GM10248 (cell line): Measurements from ENCODE around the gene PLA2G6.

ENCODE experiments used
- CTCF ChIA-PET: fragments of 300-600 bp; sonication (Branson Sonifier 250); formaldehyde crosslinking; extraction: SDS; loops from one replicate; lab custom pipeline; 2021; ENCODE audit warnings: antibody characterized with exemption; lab: Yijun Ruan, JAX
- POLR2A ChIA-PET: fragments of 350-650 bp; sonication (Branson Sonifier 250); formaldehyde crosslinking; extraction: SDS; loops from one replicate; lab custom pipeline; 2020; ENCODE audit warnings: antibody characterized with exemption; lab: Yijun Ruan, JAX
- DNase-seq: peaks from one replicate; pipeline ENCODE4 v3.0.0; 2012; ENCODE audit errors: extremely low spot score
- TF ChIP-seq, protein P1 (sequence below): IDR thresholded peaks from 2 replicates; pipeline ENCODE4 v1.5.1; 2012; ENCODE audit warnings: mild to moderate bottlenecking, low read depth; ENCODE audit errors: extremely low read depth, missing control alignments, control extremely low read depth

The PLA2G6 gene

DNA sequence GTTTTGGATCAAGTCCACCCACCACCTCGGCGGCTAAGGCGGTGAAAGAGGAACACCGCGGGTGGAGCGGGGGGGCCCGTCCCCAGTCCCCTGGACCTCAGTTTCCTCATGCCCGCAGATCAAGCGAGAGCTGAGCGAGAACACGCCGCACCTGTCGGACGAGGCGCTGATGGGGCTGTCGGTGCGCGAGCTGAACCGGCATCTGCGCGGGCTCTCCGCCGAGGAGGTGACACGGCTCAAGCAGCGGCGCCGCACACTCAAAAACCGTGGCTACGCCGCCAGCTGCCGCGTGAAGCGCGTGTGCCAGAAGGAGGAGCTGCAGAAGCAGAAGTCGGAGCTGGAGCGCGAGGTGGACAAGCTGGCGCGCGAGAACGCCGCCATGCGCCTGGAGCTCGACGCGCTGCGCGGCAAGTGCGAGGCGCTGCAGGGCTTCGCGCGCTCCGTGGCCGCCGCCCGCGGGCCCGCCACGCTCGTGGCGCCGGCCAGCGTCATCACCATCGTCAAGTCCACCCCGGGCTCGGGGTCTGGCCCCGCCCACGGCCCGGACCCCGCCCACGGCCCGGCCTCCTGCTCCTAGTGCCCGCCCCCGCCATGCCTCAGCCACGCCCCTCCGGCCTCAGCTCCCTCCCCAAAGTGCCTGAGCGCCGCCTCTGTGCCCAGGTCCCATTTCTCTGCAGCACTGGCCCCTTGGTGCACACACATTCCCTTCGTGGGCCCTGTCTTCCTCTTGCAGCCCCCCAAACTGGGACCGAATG lies 32.8 kb upstream of the PLA2G6 start:
- DNase-seq = peak; percentile 79
- POLR2A ChIA-PET = no interaction called here
- TF ChIP-seq, protein P1, sequence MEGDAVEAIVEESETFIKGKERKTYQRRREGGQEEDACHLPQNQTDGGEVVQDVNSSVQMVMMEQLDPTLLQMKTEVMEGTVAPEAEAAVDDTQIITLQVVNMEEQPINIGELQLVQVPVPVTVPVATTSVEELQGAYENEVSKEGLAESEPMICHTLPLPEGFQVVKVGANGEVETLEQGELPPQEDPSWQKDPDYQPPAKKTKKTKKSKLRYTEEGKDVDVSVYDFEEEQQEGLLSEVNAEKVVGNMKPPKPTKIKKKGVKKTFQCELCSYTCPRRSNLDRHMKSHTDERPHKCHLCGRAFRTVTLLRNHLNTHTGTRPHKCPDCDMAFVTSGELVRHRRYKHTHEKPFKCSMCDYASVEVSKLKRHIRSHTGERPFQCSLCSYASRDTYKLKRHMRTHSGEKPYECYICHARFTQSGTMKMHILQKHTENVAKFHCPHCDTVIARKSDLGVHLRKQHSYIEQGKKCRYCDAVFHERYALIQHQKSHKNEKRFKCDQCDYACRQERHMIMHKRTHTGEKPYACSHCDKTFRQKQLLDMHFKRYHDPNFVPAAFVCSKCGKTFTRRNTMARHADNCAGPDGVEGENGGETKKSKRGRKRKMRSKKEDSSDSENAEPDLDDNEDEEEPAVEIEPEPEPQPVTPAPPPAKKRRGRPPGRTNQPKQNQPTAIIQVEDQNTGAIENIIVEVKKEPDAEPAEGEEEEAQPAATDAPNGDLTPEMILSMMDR = peak; percentile 14
- CTCF ChIA-PET = interaction anchor here (0.7 to 2.0 kb wide), 9 partner anchors 9 to 127 kb away, joined by 3 to 8 read pairs (median 3); no protein-coding TSS in a partner anchor

DNA sequence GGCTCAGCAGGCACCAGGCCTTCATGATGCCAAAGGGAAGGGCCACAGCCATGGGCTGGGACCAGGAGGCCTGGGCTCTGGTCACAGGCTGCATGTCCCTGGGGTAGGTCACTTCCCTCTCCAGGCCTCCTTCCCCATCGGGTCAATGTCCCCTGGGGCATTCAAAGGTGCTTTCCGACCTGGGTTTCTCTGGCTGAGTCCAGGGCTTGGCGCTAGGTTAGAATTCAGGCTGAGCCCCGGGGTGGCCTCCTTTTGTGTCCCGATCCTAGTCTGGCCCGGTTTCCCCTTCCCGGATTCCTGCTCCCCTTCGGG lies 32.3 kb upstream of the PLA2G6 start:
- POLR2A ChIA-PET = no interaction called here
- CTCF ChIA-PET = interaction anchor here (0.7 to 2.0 kb wide), 5 partner anchors 9 to 102 kb away, joined by 3 to 8 read pairs (median 3); no protein-coding TSS in a partner anchor
- DNase-seq = no peak
- TF ChIP-seq, protein P1 = no peak

DNA sequence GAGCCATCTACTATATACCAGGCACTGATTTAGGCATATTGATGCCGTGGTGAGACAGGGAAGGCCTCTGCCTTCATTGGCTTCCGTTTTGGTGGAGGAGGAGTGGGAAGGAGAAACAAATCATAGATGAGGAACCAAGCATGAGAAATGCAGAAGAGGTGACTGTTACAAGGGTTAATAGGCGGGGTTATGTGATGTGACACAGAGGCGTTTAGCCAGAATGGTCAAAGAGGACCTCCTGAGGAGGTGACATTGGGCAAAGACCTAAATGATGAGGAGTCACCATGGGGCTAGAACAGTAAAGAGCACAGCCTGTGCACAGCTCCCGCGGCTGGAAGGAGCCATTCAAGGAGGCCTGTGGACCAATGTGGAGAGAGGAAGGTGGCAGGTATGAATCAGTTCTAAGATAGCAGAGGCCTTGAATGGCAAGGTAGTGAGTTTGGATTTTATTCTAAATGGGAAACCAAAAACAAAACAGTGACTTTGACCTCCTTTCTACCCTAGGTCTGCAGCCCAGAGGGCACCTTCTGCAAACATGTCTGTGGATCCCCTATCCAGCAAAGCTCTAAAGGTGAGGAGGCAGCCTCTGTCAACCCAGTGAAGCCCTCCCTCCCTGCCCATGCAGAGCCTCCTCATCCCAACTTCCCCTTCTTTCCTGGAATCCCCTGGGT lies 31.8 kb upstream of the PLA2G6 start:
- ChIA-PET POLR2A (interaction anchor here (0.6 kb wide), 1 partner anchor 156 kb away, joined by 3 read pairs; the partner anchor contains the start of gene PICK1), CTCF (interaction anchor here (1.2 to 2.0 kb wide), 2 partner anchors 10 to 99 kb away, joined by 3 to 5 read pairs; no protein-coding TSS in a partner anchor)
- TF ChIP-seq, protein P1 = no peak
- DNase-seq = peak; percentile 67

DNA sequence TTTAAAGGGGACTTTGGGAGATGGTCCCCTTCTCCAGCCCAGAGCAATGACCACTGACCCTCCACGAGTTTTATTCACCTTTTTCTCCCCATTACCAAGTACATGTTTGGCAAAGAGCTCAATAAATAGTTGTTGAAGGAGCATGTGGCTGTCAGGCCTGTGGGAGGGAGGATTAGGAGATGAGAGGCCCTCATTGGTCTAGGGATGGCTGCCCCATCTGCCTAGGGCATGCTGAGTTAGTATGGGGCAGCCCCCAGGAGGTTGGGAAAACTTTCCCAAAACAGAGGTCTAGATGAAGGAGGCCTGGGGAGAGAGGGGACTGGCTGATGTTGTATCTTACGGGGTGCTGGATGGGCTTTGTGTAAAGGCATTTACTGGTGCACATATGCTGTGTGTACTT lies 30.8 kb upstream of the PLA2G6 start:
- CTCF ChIA-PET = interaction anchor here (1.0 to 2.0 kb wide), 2 partner anchors 9 kb away, joined by 3 to 5 read pairs; no protein-coding TSS in a partner anchor
- TF ChIP-seq, protein P1 = no peak
- no peak for DNase-seq
- POLR2A ChIA-PET = interaction anchor here (0.6 kb wide), 1 partner anchor 155 kb away, joined by 3 read pairs; the partner anchor contains the start of gene PICK1

DNA sequence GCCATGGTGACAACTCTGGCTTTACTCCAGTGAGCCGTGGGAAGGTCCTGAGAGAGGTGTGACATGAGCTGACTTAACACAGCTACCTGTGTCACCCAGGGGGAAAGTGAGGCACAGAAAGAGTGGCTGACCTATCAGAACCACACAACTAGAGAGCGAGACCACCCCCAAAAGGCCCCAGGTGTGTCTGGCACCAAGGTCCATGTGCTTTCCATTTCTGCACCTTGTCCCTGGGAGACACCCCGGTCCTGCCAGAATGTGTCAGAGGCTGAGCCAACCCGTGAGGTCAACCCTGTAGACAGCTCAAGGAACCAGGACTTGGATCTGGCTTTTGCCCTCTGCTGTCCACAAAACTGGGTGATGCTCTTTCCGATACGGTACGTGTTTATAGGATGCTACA lies 29.9 kb upstream of the PLA2G6 start:
- no peak for DNase-seq
- TF ChIP-seq, protein P1 = no peak
- ChIA-PET POLR2A (no interaction called here), CTCF (interaction anchor here (1.0 kb wide), 1 partner anchor 10 kb away, joined by 3 read pairs; no protein-coding TSS in a partner anchor)

DNA sequence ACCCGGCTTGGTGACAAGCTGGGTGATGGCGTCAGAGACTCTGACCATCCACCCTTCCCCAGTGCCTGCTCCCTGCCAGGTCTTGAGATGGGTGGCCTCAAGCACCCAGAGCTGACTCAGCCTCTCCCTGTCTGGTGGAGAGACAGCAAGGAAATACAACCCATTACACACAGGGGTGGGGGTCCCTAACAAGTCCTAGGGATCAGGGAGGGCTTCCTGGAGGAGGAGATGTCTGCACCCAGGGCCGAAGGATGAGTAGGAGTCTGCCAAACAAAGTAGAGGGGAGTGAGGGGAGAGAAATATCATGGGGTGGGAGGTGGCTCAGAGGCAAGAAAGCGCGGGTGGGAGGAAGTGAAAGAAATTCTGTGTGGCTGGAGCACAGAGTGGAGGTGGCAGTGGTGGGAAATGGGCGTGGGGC lies 26.9 kb upstream of the PLA2G6 start:
- ChIA-PET POLR2A (no interaction called here), CTCF (interaction anchor here (1.1 kb wide), 1 partner anchor 10 kb away, joined by 3 read pairs; no protein-coding TSS in a partner anchor)
- TF ChIP-seq, protein P1 = no peak
- DNase-seq = no peak
